ENCODE measurements around the gene BCAT1.

DNA sequence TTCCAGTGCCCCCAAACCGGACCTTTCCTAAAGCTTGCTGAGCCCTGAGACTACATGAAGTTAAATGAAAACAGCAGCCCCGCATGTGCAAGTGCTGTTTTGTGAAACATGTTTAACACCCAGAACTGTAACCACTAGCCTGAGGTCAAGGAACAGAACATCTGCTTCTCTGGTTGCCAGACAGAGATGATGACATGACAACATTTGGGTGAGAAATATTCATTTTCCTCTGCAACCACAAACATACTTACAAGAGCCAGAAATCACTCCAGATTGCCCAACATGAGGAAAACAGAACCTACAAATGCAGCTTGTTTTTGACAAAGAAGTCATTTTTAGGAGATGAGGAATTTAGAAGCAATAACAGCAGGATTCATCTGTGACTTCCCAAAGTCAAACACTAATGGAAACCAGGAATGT is 110.4 kb downstream of the BCAT1 start:
- TF ChIP-seq FOXP1 (CRISPR knock-in tag; IDR thresholded peaks at IDR 0.05) (no peak), POLR2A (conservative IDR thresholded peaks at IDR 0.05) (no peak), POLR3A (IDR thresholded peaks at IDR 0.05; ENCODE audit: borderline replicate concordance, extremely low read depth, insufficient read depth, insufficient read length) (no peak), CSDE1 (IDR thresholded peaks at IDR 0.05) (no peak), ZNF707 (CRISPR knock-in tag; conservative IDR thresholded peaks at IDR 0.05) (no peak), ZFP30 (CRISPR knock-in tag; IDR thresholded peaks at IDR 0.05; ENCODE audit: borderline replicate concordance) (no peak)
